Liver (tissue), 9 donors: ENCODE results near the gene CDC42BPB. TPM values are rescaled to one million over a fixed set of nuclear protein-coding genes. Genes with fewer than 3 reads are reported as not detected.

ENCODE experiments used
- DNase-seq: peaks from one replicate; pipeline ENCODE4 v3.0.0-alpha.2; 2017; ENCODE audit warnings: low spot score
- H3K27ac ChIP-seq, 2 donors: one replicate each; pipeline ENCODE4 v1.7.0; 2013; ENCODE audit warnings: inconsistent platforms in 2 of 2, low read length in 2 of 2, control low read depth in 1 of 2, low read depth in 1 of 2, mild to moderate bottlenecking in 1 of 2
- H3K27me3 ChIP-seq, 4 donors: one replicate each; pipeline versions ENCODE4 v1.6.1 to v1.7.0; 2013; ENCODE audit warnings: low read length in 3 of 4, inconsistent platforms in 1 of 4, mild to moderate bottlenecking in 1 of 4, moderate library complexity in 1 of 4; ENCODE audit not compliant: control insufficient read depth in 4 of 4, insufficient read depth in 4 of 4
- H3K36me3 ChIP-seq, 4 donors: one replicate each; pipeline versions ENCODE4 v1.6.1 to v1.7.0; 2013; ENCODE audit warnings: low read length in 3 of 4, mild to moderate bottlenecking in 3 of 4, low read depth in 1 of 4, moderate library complexity in 1 of 4; ENCODE audit not compliant: control insufficient read depth in 4 of 4, insufficient read depth in 3 of 4
- H3K4me1 ChIP-seq, 4 donors: one replicate each; pipeline versions ENCODE4 v1.6.1 to v1.7.0; 2013; ENCODE audit warnings: low read length in 3 of 4, mild to moderate bottlenecking in 3 of 4, moderate library complexity in 1 of 4; ENCODE audit not compliant: control insufficient read depth in 4 of 4, insufficient read depth in 4 of 4
- H3K4me3 ChIP-seq, 3 donors: one replicate each; pipeline versions ENCODE4 v1.6.1 to v1.7.0; 2013; ENCODE audit warnings: low read length in 3 of 3, control low read depth in 1 of 3, low read depth in 1 of 3, mild to moderate bottlenecking in 1 of 3
- H3K9ac ChIP-seq, 2 donors: one replicate each; pipeline ENCODE4 v1.7.0; 2013; ENCODE audit warnings: low read length in 2 of 2, mild to moderate bottlenecking in 2 of 2, moderate library complexity in 2 of 2, control low read depth in 1 of 2, low read depth in 1 of 2
- H3K9me3 ChIP-seq, 4 donors: one replicate each; pipeline versions ENCODE4 v1.6.1 to v1.7.0; 2013; ENCODE audit warnings: low read length in 3 of 4; ENCODE audit not compliant: control insufficient read depth in 4 of 4
- FOXA1 ChIP-seq: IDR thresholded peaks from 2 replicates; pipeline ENCODE4 v1.6.1; 2016; ENCODE audit warnings: antibody characterized with exemption
- FOXA2 ChIP-seq: IDR thresholded peaks from 2 replicates; pipeline ENCODE4 v1.6.1; 2016; ENCODE audit warnings: antibody characterized with exemption
- NR2F2 ChIP-seq: IDR thresholded peaks from 2 replicates; pipeline ENCODE4 v1.6.1; 2016; ENCODE audit warnings: antibody characterized with exemption
- RXRA ChIP-seq, 2 donors: IDR thresholded peaks; 2 replicates each; pipeline ENCODE4 v1.6.1; 2017 to 2018; ENCODE audit warnings: antibody characterized with exemption in 2 of 2, mild to moderate bottlenecking in 1 of 2
- SP1 ChIP-seq: IDR thresholded peaks from 2 replicates; pipeline ENCODE4 v1.6.1; 2018; ENCODE audit warnings: antibody characterized with exemption, mild to moderate bottlenecking
- TAF1 ChIP-seq: conservative IDR thresholded peaks from 2 replicates; pipeline ENCODE4 v1.6.1; 2016; ENCODE audit warnings: antibody characterized with exemption, mild to moderate bottlenecking
- YY1 ChIP-seq: IDR thresholded peaks from 2 replicates; pipeline ENCODE4 v1.6.1; 2016; ENCODE audit warnings: antibody characterized with exemption, mild to moderate bottlenecking
- WGBS: extraction: QIAGEN DNeasy Blood & Tissue Kit; methylation state at CpG from one replicate; pipeline ENCODE4 v1.1.7; 2013; 5-methylcytosine and 5-hydroxymethylcytosine counted together
- polyA plus RNA-seq, 2 donors: library from polyadenylated mRNA; stranded (reverse) in 1 of 2; unstranded in 1 of 2; fragments of 200-250 nt in 1 of 2; fragments of >200 nt in 1 of 2; fragmentation: Nextera tagmentation in 1 of 2; extraction: Ambion mirVana in 1 of 2; gene quantifications; one replicate each; pipeline versions ENCODE4 v1.2.1 to v1.2.3, GENCODE V29; 2013 to 2015
- total RNA-seq, 2 donors: library from RNA; depleted of rRNA; stranded (reverse); fragments of >200 nt; gene quantifications; one replicate each; pipeline ENCODE4 v1.2.3, GENCODE V29; 2014
- TF ChIP-seq, protein P1 (sequence below): IDR thresholded peaks from 2 replicates; pipeline ENCODE4 v1.6.1; 2016; ENCODE audit warnings: antibody characterized with exemption, mild to moderate bottlenecking
- TF ChIP-seq, protein P2 (sequence below): fragments of 150-350 bp; IDR thresholded peaks from 2 replicates; pipeline ENCODE4 v1.5.1; 2017; ENCODE audit warnings: improper control_type of control experiment, low read depth, low read length; ENCODE audit not compliant: missing input control
- TF ChIP-seq, protein P3 (sequence below): IDR thresholded peaks from 2 replicates; pipeline ENCODE4 v1.6.1; 2016; ENCODE audit warnings: antibody characterized with exemption
- TF ChIP-seq, protein P4 (sequence below): IDR thresholded peaks from 2 replicates; pipeline ENCODE4 v1.6.1; 2016; ENCODE audit warnings: antibody characterized with exemption
- donor health status: healthy.
- donor health status: healthy.
- donor health status: healthy.
- donor health status: healthy.
- donor health status: healthy.

CDC42BPB gene
- total and polyA plus RNA-seq, 4 donors: 4.1 to 78.7 (median 29.7) TPM

DNA sequence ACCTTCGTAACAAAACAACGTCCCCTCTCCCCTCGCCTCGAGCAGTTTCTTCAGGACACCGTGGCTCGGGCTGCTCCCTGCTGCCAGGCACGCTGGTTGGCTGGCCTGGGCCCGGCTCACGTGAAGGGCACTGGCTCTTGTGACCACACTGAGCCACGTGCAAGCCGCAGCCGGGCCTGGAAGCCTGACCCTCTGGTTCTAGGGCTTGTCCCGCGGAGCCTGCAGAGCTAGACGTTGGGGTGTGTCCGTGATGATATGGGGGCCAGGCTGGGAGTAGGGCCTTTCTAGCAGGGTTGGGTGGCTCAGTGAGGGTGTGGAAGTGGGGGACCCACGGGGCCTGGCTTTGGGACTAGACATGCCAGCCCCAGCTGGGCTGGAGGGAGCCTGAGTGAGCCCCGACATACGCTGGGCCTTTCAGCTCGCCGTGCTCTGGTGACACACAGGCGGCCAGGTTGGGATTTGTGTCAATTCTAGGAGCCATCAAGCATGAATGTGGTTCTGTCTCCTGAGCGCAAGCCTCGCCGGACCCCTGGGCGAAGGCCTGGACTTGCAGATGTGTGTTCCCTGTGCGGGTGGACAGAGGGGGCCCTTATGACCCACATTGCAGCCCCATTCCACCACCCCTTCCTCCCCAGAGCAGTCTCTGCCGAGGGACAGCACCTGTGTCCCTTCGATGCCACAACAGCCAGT, 148.4 kb downstream of the CDC42BPB start:
- Histone ChIP-seq H3K4me1 (no peaks in the 10 kb centered on the region), H3K27ac (no peak overlapping the region), H3K9ac (no peak overlapping the region), H3K4me3 (no peak overlapping the region), H3K9me3 (no peaks in the 10 kb centered on the region), H3K36me3 (peaks cover 0 to 17% (median 1%) of the 10 kb centered on the region in 4 donors), H3K27me3 (no peaks in the 10 kb centered on the region)
- WGBS: 97% methylated on average over 29 of the region's 29 CpGs
- TF ChIP-seq, protein P1, sequence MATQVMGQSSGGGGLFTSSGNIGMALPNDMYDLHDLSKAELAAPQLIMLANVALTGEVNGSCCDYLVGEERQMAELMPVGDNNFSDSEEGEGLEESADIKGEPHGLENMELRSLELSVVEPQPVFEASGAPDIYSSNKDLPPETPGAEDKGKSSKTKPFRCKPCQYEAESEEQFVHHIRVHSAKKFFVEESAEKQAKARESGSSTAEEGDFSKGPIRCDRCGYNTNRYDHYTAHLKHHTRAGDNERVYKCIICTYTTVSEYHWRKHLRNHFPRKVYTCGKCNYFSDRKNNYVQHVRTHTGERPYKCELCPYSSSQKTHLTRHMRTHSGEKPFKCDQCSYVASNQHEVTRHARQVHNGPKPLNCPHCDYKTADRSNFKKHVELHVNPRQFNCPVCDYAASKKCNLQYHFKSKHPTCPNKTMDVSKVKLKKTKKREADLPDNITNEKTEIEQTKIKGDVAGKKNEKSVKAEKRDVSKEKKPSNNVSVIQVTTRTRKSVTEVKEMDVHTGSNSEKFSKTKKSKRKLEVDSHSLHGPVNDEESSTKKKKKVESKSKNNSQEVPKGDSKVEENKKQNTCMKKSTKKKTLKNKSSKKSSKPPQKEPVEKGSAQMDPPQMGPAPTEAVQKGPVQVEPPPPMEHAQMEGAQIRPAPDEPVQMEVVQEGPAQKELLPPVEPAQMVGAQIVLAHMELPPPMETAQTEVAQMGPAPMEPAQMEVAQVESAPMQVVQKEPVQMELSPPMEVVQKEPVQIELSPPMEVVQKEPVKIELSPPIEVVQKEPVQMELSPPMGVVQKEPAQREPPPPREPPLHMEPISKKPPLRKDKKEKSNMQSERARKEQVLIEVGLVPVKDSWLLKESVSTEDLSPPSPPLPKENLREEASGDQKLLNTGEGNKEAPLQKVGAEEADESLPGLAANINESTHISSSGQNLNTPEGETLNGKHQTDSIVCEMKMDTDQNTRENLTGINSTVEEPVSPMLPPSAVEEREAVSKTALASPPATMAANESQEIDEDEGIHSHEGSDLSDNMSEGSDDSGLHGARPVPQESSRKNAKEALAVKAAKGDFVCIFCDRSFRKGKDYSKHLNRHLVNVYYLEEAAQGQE: no peak
- TF ChIP-seq FOXA1 (no peak), FOXA2 (no peak), TAF1 (no peak)
- no peak for DNase-seq

DNA sequence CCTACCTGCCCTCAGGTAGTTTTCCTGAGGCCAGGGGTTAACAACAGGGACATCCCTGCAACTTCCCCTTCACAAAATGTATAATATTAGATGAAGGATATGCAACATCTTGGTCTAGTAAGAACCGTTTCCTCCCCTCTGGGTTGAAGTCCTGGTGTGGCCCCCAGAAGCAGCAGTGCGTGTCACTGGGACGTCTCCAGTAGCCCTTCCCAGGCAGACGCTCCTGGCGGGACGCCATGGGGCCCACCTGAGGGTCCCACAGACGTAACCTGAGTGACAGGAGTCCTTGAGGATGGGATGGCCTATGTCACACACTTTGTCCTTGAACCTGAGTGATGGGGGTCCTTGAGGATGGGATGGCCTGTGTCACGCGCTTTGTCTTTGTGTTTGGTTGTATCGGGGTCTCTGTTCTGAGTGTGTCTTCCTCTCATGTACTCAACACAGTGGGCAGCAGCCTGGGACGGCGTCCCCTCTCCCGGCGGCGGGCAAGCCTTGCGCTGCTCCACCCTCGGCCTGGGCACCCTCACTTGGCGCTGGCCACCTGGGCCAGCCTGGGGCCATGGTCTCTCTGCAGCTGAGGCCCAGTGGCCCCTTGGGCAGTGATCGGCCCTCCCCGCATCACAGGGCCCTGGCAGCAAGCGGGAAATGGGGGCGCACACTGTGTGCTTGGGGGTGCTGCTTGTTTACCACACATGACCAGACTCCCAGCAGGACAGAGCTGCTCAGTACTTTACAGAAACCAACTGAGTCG, 149.2 kb downstream of the CDC42BPB start:
- Histone ChIP-seq H3K36me3 (peaks cover 0 to 24% (median 2%) of the 10 kb centered on the region in 4 donors), H3K9ac (no peak overlapping the region), H3K27me3 (no peaks in the 10 kb centered on the region), H3K4me1 (no peaks in the 10 kb centered on the region), H3K9me3 (no peaks in the 10 kb centered on the region), H3K4me3 (no peak overlapping the region), H3K27ac (no peak overlapping the region)
- 96% methylated on average over 23 of the region's 23 CpGs for WGBS
- TF ChIP-seq YY1 (no peak), FOXA1 (no peak), SP1 (no peak), NR2F2 (no peak)
- no peak for DNase-seq

DNA sequence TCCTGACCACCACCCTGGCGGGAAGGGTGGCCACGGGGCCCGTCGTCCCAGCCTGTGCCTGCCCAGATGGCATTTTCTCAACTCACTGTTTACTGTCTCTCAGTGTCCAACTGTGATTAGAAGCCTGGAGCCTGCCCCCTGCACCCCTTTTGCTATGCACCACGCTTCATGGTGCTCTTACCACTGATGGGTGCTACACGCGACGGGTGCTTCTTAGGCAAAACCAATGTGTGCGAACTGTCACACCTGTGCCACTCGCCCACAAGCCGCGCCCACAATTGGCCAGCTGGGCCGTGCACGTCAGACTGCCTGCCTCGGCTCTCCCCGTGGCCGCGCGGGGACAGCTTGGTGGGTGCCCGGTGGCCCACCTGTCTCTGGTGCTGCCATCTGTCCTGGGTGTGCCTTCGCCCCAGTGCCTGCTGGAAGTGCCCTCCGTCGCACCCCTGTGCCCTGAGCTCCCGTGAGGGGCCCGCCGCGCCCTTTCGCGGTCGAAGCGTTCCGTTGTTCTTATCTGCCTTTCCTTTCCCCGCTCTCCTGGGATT, 150.0 kb downstream of the CDC42BPB start:
- Histone ChIP-seq H3K9ac (no peak overlapping the region), H3K9me3 (no peaks in the 10 kb centered on the region), H3K36me3 (peaks cover 0 to 26% (median 3%) of the 10 kb centered on the region in 4 donors), H3K27me3 (no peaks in the 10 kb centered on the region), H3K4me3 (no peak overlapping the region), H3K27ac (no peak overlapping the region), H3K4me1 (no peaks in the 10 kb centered on the region)
- TF ChIP-seq SP1 (no peak), FOXA1 (no peak), FOXA2 (no peak), RXRA (IDR thresholded peaks at IDR 0.05) (no peak)
- TF ChIP-seq, protein P2, sequence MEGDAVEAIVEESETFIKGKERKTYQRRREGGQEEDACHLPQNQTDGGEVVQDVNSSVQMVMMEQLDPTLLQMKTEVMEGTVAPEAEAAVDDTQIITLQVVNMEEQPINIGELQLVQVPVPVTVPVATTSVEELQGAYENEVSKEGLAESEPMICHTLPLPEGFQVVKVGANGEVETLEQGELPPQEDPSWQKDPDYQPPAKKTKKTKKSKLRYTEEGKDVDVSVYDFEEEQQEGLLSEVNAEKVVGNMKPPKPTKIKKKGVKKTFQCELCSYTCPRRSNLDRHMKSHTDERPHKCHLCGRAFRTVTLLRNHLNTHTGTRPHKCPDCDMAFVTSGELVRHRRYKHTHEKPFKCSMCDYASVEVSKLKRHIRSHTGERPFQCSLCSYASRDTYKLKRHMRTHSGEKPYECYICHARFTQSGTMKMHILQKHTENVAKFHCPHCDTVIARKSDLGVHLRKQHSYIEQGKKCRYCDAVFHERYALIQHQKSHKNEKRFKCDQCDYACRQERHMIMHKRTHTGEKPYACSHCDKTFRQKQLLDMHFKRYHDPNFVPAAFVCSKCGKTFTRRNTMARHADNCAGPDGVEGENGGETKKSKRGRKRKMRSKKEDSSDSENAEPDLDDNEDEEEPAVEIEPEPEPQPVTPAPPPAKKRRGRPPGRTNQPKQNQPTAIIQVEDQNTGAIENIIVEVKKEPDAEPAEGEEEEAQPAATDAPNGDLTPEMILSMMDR: no peak
- TF ChIP-seq, protein P3, sequence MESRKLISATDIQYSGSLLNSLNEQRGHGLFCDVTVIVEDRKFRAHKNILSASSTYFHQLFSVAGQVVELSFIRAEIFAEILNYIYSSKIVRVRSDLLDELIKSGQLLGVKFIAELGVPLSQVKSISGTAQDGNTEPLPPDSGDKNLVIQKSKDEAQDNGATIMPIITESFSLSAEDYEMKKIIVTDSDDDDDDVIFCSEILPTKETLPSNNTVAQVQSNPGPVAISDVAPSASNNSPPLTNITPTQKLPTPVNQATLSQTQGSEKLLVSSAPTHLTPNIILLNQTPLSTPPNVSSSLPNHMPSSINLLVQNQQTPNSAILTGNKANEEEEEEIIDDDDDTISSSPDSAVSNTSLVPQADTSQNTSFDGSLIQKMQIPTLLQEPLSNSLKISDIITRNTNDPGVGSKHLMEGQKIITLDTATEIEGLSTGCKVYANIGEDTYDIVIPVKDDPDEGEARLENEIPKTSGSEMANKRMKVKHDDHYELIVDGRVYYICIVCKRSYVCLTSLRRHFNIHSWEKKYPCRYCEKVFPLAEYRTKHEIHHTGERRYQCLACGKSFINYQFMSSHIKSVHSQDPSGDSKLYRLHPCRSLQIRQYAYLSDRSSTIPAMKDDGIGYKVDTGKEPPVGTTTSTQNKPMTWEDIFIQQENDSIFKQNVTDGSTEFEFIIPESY: no peak
- TF ChIP-seq, protein P4, sequence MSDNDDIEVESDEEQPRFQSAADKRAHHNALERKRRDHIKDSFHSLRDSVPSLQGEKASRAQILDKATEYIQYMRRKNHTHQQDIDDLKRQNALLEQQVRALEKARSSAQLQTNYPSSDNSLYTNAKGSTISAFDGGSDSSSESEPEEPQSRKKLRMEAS: no peak
- 95% methylated on average over 33 of the region's 33 CpGs for WGBS
- DNase-seq: no peak
